Superior temporal gyrus (tissue), 1 donor: Measurements from ENCODE around the gene CENPM.

Experiments
- DNase-seq: peaks from one replicate; pipeline ENCODE4 v3.0.0-alpha.2; 2016; ENCODE audit errors: extremely low spot score

Gene CENPM

DNA sequence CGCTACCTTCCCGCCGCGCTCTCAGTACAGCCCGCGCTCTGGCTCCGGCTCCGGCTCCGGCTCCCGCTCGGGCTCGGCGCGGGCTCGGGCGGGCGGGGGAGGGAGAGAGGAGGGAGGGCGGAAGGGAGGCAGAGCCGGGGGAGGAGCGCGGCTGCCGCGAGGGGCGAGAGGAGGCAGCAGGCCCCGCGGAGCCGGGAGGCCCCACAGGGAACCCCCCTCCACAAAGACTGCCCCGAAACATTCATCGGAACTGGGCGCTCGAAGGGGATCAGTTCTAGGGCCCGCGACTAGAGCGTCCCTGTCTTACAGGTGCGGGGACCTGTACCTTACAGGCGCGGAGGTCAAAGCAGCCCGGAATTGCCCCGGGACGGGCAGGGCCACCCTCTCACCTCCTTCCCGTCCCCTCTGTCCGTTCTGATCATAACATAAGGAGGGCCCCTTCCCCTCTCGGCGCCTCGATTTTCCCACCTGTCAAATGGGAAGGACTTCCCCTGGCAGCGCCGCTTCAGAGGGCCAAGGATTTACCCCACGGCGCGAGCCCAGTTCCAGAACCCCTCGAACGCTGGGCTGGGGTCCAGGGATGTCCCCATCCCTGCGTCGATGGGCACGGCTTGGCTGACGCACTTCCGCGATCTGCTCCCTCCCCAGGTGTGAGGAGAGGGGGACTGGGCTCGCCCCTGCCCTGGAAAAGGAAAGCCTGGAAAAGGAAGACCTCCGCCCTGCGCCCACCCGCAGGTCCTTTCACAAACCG is 31.7 kb downstream of the CENPM start, which contains the start of gene SHISA8:
SHISA8 (minus strand) TSS at position 40 of the 751 bp plus-strand sequence. CDS start 407 bp downstream, outside the sequence.
- DNase-seq: no peak

DNA sequence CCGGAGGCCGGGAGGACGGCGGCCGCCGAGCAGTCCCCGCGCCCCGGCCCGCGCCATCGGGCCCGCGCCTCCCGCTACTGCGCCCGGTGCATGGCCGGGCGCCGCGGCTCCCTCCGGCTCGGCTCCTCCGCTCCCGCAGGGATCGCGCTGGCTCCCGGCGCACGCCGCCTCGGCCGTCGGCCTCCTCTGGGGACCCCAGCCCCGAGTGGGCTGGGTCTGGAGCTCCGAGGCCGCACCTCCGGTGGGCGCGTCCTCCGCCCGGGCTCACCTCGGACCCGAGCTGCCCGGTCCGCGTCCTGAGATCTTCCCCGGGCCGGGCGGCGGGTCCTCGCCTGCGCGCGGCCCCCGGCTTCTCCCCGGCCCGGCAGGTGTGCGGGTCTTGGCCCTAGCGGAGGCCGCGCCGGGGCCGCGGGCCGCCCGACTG is 32.3 kb downstream of the CENPM start:
- DNase-seq: no peak

DNA sequence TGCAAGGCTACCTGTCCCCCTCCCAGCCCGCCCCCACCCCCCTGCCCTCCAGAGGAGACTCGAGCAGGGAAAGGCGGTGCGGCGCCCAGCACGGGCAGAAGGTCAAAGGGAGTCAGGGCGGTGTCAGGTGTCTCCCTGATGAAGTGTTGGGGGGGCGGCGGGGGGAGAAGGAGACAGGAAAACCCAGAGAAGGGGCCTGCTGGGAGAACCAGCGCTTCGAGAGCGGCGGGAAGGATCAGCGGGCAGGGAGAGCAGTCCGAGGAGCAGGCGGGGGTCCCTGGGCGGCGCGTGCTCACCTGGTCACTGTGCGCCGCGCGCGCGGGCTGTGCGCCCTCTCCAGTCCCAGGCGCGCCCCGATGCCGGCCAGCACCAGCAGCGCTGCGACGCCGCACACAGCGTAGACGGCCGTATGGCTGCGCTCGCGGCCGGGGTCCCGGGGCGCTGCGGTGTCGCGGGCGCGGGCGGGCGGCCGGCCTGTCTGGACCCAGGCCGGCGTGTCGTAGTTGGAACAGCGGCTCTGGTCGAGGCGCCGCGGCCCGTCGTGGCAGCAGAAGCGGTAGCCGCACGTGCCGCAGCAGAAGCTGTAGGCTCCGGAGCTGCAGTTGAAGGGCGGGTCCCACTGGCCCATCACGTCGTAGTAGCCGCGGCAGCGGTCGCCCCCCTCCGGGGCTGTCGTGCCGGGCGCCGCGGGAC is 33.0 kb downstream of the CENPM start:
- DNase-seq: no peak

DNA sequence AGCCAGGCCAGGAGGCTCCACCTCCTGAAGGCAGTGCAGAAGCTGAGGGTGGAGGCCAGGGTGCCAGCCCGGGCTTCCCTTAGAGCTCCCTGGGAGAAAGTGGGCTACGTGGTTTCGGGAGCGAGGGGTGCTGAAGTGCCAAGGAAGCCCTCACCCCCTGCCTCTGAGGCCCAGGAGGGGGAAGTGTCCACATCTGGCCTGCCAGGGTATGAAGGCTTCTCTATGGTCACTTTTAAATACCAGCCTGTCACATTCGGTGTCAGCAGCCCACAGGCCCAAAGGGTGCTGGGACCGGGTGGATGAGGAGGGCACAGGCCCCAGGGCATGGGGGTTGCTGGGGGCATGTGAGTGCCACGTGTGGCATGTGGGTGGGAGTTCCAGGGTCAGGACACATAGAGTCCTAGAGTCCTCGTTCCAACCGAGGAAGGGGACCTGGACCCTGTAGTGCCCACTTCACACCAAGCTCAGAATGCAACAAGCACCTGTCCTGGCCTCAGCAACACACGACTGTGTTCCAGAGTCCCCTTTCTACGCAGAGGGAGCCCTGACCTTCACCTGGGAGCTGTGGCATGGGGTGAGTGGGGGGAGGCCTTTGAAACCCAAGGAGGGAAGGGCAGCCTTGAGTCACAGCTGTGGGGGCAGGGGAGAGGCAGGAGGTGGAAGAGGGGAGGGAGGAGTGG is 33.8 kb downstream of the CENPM start:
- no peak for DNase-seq

DNA sequence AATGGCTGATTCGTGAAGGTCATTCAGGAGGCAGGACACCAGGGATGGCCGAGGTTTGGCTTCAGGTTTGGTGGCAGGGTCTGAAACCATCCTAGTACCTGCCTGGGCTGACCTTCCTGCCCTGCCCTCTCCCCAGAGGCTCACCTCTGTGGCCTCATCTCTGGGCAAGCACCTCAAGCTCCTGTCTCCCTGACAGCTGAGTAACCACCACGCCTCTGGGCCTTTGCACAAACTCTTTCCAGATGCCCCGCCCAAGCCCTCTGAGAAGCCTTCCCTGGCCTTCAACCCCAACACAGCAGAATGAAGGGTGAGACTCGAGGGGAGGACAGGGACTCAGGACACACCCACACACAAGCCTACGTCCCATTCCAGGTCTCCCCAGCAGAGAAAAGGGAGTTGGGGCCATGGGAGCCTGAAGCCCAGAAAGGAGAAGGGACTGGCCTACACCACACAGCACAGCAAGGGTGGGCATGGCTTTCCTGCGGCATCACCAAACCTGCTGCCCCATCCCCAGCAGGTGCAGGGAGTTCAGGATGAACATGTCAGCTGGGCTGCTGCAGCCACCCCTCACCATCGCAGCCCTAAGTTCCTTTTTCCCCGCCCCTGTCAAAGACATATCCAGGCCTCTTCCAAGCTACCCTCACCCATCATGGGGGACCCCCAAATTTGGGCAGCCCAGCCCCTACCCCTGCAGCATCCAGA is 34.5 kb downstream of the CENPM start:
- no peak for DNase-seq

DNA sequence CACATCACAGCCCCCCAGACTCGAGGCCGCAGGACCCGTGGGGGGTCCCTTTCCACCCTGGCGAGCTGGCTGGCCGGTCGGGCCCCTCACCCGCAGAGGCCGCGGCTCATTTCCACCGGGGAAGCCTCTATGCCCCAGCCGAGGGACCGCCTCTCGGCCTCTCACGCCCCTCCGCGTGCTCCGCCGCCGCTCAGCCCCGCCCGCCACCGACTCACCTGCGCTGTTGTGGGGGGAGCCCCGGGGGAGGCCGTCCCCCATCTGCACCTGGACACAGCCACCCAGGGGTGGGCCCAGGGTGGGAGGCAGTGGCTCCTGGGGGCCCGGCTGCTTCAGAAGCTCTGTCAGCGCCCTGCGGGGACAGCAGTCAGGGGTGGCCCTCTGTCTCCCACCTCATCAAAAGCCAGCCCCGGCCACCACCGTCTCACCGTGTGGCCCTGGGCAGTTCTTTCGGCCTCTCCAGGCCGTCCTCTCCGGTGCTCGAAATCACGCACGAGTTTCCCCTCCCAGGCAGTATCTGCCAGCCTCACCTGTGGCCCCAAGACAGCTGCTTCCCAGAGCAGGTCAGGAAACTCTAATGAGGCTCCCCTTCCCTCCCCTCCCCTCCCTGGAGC is 35.8 kb downstream of the CENPM start:
- DNase-seq: no peak

DNA sequence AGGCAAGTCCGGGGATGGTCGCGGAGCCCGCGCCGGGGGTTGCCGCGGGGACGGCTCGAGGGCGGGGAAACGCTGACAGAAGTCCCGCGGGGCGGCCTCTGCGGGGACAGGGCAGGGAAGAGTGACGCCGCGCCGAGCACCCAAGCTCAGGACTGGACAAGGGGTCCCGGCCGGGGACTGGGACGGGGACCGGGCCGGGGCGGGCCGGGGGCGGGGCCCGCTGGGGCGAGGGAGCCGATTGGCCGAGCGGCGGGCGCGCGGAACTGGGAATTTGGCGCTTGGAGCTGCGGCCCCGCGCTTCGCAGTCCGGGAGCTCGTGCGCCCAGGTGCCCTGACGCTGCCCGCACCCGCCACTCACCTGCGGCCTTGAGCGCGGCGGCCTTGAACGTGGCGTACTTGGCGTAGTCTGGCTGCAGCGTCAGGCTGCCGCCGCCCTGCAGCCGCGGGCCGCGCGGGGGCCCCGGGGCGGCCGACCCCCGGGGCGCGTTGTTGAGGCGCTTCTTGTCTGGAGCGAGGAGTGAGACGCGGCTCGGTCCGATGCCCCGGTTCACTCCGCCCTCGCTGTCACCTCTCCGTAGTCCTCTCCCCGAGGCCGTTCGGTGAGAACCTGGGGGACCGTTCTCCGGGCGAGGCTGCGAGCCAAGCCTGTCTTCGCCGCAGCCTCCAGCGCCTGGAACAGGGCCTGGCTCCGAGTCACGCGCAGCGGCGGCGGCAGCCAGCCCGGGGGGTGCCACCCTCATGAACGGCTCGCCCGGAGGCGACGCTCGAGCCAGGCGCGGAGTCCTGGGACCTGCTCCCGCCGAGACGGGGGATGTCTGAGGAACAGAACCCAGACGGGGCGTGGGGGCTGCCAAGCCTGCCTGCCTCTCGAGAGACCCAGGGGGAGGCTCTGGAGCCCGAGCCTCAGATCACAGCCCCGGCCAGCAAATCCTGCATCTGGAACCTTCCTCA is 36.6 kb downstream of the CENPM start:
- DNase-seq: peak; percentile 60

DNA sequence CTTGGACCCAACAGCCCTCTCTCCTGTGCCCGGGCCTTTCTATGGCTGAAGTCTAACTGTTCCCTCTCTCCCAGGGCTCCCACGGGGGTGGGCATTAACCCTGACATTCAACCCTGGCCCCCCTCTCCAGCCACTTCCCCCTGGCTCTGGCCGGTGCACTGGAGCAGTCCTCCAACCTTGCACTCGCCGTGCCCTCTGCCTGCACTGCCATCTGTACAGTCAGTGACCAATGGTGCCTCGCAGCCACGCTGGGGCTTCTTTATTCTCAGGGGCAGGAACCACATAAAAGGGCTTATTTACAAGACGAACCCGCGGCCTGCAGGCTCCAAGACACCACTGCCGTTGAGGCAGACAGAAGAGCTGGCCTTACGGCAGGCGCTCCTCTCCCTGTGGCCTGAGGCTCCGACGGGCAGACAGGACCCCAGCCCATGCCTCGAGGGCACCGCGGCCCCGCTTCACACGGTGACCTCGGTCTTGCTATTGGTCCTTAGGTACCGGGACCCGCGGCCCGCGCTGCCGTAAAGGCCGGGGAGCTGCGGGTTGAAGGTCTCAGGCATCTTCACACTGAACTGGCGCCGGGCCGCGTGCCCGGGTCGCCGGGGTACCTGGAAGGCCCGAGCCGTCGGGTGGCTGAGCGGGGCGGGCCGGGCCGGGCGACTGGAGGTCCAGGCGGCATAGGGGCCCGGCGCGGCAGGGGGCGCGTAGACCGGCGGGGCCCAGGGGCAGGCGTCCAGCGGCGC is 37.5 kb downstream of the CENPM start:
- no peak for DNase-seq

DNA sequence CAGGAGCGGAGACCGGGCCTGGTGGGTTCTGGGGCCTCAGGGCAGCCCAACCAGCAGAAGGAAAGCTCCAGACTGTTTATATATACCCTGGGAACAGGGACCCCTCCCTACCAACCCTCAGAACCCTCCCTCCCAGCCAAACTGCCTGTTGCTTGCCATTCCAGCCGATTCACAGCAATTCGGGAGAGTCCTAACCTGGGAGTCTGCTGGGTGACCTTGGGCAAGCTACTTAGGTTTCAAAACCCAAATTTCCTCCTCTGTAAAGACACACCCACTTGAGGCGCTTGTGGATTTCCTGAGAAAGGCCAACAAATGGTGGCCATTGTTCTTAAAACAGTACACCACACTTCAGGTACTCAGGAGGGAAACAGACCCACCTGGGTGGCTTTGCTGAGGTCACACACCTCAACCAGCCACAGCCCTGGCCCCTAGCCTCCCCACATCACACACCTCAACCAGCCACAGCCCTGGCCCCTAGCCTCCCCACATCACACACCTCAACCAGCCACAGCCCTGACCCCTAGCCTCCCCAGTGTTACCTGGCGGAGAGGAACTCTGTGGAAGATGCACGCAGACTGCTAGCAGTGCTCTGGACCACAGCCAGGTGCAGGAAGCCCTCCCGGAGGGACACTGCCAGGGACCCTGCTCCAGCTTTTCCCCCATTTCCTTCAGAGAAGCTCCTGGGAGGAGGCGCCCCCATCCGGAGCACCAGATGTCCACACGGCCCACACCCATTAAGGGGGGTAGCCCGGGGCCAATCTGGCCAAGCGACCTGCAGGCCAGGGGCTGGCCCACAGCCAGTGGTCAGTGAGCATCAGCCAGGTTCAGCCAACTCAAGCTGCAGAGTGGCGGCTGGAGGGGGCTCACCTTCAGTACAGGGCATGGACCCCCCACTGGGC is 38.3 kb downstream of the CENPM start:
- no peak for DNase-seq

DNA sequence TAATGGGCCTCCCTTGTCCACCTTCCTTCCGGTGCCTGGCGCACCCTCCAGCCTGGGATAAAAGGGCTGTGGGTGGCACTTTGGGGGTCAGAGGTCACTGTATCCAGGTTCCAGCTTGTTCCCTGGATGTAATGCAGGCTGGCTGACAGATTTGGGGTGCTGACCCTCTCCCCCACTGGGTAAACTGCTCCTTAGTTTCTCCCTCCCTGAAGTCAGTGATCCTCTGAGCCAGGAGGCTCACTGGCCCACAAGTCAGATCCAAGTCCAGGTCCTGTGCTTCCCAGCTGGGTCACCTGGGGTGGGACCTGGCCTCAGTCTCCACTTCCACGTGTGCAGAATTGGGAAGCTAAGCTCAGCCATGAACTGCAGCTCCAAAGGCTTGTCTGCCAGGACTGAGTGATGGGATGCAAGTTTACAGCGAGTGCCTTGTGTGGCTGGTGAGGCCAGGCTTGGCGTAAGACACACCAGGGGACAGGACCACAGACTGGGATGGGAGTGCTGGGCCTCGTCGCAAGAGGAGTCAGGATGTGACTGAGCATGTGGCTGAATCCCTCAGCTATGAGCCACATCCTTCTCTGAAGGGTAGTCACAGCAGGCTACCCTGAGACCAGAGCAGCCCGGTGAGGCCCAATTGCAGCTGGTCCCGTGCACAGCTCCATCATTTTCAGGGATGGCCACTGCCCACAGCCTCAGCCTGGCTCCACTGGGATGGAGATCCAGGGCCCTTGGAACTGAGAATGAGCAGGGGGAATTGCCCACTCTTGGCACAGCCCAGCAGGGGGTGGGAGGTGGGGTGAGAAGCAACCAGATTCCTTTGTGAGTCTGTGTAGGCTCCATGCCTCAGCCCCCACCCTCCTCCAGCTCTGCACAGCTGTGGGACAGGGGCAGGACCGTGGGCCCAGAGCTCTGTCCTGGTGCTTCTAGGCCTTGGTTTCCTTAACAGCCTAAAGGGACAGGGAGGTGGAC is 39.2 kb downstream of the CENPM start:
- no peak for DNase-seq

DNA sequence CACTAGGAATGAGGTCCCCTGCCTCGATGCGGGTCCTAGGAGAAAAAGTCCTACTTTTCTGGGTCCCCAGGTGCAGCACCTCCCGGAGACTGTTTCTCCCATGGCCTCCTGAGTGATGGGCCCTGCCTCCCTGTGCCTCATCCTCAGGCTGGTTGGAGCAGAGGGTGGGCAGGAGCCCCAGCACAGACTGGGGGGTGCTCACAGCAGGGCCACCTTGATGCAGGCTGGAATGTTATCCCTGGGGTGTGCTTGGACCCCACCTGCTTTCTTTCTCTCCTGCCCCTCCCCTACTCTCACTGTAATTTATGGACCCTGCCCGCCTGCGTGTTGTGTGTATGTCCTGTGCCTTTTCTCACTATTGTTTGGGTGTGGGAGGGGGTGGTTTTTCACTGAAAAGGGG is 40.1 kb downstream of the CENPM start:
- no peak for DNase-seq

DNA sequence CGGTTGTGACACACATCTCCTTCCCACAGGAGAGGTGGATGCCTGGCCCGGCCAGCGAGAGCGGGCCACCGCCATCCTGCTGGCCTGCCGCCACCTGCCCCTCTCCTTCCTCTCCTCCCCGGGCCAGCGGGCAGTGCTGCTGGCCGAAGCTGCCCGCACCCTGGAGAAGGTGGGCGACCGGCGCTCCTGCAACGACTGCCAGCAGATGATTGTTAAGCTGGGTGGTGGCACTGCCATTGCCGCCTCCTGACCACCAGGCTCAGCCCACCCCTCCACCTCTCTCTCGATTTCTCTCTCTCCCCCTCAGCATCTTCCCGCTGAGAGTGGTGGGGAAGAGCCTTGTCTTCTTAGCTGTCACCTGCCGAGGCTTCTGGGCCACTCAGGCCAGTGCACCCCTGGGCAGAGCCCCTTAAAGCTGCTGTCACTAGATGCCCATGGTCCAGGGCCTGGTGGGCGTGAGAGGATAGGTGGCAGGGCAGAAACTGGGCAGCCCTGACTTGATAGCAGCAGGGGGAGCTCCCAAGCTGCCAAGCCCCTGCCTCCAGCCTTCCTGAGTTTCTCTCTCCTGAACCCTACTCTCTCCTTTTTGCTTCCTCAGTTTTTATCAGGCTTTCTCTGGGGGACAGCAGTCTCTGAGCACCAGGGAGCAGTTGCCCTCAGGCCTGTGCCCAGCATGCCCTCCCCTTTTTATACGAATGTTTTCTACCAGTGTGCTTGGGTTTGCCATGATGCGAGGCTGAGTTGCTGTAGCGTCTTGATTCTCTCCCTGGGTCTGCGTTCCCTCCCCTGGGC is 41.3 kb downstream of the CENPM start:
- DNase-seq: no peak

DNA sequence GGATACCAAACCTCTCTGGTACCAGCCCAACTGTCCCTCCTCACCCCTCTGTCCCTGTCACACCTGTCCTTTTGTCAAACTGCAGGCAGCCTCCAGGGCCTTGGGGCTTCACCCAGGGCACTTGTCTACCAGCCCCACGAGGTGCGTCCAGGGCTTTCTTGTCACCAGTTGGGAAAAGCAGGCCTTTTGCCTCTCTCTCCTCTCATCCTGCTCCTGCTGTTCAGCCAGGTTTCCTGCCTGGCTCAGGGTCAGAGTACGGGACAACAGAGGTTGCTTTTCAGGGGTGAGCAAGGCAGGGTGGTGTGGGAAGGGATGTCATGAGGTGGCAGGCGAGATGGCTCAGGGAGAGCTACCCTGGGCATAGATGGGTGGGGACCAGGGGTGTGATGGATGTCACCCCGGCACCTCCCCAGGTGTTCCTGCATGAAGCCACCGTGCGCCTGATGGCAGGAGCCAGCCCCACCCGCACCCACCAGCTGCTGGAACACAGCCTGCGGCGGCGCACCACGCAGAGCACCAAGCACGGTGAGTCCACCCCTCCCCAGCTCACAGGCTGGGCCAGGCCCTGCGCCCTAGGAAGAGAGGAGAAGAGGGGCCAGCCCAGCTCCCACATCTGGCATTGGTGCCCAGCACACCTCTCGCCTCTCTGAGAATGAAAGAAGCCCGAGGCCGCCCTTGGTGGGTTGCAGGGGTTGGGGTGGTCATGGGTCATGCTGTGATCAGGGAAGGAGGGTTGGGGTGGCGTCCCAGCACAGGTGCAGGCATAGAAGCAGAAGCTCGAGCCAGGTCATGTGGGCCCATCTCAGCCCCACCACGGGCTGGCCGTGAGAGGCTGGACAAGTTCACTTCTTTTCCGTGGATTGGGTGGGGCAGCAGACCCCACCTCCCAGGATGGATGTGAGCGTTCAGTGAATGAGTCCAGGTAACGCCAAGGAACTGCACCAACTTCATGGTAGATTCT is 42.2 kb downstream of the CENPM start:
- no peak for DNase-seq

DNA sequence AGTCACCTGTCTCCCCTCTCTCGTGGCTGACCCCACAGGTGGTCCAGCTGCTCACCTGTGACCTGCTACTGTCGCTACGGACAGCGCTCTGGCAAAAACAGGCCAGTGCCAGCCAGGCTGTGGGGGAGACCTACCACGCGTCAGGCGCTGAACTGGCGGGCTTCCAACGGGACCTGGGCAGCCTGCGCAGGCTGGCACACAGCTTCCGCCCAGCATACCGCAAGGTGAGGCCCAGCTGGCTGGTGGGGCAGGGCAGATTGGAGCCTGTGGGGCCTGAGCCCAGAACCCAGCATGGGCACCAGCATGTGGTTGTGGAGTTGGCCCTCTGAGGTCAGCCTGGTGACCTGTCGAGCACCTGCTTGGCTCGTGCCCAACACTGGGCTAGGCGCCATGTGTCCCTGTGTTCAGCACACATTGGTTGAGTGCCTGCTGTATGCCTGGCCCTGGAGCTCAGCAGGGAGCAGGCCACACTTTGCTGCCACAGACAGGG is 44.0 kb downstream of the CENPM start:
- no peak for DNase-seq

DNA sequence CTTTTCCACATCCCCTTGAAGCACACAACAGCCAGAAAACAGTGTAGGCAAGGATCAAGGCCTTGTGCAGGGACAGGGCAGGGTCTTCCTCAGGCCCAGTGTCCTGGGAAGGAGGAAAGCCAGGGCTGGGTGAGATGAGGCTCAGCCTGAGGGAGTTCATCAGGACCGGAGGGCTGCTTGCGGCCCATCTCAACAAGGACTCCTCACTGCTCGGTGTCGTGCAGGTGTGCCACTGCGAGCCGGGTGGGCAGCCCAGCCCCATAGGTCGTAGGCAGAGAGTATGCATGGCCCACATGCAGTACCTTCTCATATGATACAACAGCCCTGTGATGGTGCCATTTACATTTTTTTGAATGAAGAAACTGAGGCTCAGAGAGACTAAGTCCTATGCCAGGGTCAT is 44.9 kb downstream of the CENPM start:
- DNase-seq: no peak
